ENCODE data around the gene SLX9. TPM values are rescaled to one million over a fixed set of nuclear protein-coding genes. Genes with fewer than 3 reads are reported as not detected.

SLX9 gene
- total RNA-seq, 1 donor from 2014 or later = 49.3 TPM

DNA sequence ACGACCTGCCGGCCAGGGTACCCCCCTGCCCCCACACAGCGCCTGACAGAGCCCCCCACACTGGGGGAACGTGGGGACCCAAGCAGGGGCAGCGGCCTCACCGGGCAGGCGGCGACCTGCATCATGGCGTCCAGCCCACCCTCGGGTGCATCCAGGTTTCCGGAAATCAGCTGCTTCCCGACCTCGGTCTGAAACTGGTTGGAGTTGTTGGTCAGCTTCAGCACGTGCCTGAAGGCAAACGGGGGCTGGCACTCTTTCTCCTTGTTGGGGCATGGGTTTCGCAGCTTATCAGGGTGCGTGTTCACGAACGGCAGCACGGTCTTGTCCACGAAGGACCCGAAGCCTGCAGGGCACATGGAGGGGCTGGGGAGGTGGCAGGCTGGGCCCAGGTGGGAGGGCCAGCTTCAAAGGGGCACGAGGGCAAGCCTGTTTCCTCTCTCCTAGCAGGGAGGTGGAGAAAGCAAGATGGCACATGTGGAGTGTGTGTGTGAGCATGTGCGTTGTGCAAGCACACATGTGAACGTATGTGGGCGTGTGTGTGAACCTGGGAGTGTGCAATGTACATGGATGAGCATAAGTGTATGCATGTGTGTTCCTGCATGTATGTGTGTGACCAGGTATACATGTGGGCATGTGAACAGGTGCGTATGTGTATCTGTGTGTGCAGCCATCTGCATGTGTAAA, 38.3 kb upstream of the SLX9 start:
- intact Hi-C loops (cut with micrococcal nuclease) = no loop called here

DNA sequence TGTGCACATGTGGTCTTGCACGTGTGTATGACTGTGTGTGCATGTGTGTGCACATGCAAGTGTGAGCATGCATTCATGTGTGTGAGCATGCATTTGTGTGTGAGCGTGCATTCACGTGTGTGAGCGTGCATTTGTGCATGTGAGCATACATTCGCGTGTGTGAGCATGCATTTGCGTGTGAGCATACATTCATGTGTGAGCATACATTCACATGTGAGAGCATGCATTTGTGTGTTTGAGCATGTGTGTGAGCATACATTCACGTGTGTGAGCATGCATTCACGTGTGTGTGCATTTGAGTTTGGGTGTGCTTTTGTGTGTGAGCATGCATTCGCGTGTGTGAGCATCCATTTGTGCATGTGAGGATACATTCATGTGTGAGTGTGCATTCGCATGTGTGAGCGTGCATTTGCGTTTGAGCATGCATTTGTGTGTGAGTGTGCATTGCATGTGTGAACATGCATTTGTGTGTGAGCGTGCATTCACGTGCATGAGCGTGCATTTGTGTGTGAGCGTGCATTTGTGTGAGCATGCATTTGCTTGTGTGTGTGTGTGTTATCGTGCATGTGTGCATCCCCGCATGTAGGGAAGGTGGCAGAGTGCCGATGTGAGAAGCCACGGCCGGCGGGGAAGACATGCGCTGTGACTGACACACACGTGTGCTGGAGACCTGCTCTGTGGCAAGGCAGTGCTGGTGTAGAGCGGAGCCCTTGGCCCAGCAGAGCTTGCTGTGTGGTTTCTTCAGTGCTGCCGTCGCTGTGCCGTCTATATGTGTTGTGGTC, 37.4 kb upstream of the SLX9 start:
- intact Hi-C loops (cut with micrococcal nuclease) = no loop called here

DNA sequence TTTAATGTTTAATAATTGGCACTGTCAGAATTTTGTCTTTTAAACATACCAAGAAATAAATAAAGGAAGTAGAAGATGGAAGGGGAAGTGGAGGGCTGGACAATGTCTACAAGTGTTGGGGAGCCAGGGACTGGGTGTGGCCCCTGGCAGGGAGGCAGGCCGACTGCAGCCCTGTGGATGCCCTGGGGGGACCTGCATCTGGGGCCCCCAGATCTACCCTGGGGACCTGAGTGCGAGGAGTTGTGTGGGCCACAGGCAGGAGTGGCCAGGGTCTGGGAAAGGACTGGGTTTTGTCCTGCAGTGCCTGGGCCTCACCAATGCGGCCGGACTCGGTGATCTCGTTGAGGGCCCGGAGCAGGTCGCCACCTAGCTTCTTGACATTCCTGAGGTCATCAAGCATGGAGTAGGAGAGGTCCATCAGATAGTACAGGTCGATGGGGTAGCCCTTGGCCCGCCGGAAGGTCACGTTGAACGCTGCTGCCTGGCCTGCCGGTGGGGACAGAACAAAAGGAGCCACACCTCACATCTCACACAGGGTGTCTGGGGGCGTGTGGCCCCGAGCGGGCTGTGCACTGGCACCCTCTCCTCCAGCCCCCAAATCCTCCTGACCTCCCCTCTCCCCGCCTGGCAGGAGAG, 36.7 kb upstream of the SLX9 start:
- intact Hi-C loops (cut with micrococcal nuclease) = no loop called here

DNA sequence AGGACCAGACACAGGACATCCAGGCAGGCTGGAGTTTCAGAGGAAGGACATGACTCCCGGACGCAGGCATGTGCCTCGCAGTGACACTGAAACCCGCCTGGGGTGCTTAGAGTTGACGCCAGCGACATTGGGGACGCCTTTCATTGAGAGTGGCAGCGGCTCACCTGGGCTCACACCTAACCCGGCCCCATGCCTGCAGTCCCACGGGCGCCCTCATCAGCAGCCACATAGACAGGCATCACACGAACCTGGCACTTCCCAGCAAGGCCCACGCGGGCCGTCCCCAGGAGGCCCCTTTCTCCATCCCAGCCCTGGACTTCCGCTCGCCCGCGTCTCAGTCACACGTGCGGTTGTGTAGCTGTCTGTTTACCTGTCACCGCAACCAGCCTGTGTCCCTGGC, 36.1 kb upstream of the SLX9 start:
- intact Hi-C loops (cut with micrococcal nuclease) = no loop called here

DNA sequence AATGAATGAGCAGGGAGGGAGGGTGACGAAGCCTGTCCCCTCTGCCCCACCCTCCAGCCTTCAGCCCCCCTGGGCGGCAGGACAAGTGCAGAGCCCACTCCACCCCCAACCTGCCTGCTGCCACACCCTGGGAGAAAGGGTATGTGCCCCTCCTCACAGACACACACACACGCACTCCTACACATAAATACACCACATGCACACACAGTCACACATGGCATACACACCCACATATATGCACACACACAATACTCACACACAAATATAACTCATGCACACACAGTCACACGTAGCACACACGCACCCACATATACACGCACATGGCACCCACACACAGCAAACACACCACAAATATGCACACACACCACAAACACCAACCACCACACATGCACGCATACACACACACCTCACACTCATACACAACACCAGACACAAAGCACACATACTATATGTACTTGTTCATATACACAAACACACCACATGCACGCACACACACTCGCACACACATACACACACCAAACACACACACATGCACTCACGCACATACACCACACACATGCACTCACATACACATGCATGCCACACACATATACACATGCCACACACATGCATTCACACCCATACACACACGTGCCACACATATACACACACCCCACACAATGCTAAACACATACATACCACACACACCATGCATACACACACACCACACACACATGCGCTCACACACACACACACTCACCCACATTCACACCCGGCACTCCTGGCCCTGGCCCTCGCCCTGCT, 35.5 kb upstream of the SLX9 start:
- intact Hi-C loops (cut with micrococcal nuclease) = no loop called here

DNA sequence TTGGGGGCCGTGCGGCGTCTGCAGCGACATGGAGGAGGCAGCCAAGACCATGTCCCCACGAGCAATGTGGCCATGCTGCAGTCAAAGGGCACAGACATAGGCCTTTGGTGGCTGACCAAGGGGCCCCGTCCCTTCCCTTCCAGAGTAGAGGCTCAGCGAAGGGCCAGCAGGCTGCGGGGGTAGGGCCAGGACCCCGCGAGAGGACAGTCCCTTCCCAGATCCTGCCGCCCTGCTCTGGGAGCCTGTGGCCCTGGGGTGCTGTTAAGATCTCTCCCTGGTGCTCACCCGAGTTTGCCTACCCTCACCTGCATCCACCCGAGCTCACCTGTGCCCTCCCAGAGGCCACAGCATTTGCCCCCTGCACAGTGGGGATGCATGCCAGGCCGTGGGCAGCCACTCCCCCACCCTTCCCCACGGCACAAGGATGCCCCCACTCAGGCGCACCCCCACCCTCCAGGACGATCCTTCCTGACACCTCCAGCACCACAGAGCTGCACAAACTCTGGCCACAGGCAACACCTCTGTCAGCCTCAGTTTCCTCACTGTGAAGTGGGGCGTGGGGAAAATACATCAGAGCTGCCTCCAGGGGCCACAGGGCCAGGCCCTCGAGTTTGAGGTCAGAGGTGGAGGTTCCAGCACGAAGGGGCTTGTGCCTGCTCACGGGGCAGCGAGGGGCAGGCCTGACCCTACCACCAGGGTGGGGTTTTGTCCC, 34.7 kb upstream of the SLX9 start:
- intact Hi-C loops (cut with micrococcal nuclease) = no loop called here

DNA sequence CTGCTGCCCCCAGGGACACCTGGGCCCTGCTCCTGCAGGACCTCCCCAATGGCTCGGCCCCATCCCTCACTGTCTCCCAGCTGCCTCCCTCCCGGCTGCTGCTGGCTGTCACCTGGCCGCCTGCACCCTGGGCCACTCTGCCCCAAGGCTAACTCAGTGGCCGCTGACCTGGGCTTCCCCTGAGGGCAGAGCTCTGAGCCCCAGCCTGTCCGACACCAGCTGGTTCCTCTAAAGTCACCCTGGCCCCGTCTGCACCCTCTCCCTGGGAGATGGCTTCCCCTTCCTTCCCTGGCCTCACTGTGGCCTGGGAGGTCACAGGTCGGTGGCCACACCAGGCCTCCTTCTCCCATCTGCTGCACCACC, 34.1 kb upstream of the SLX9 start:
- intact Hi-C loops (cut with micrococcal nuclease) = no loop called here

DNA sequence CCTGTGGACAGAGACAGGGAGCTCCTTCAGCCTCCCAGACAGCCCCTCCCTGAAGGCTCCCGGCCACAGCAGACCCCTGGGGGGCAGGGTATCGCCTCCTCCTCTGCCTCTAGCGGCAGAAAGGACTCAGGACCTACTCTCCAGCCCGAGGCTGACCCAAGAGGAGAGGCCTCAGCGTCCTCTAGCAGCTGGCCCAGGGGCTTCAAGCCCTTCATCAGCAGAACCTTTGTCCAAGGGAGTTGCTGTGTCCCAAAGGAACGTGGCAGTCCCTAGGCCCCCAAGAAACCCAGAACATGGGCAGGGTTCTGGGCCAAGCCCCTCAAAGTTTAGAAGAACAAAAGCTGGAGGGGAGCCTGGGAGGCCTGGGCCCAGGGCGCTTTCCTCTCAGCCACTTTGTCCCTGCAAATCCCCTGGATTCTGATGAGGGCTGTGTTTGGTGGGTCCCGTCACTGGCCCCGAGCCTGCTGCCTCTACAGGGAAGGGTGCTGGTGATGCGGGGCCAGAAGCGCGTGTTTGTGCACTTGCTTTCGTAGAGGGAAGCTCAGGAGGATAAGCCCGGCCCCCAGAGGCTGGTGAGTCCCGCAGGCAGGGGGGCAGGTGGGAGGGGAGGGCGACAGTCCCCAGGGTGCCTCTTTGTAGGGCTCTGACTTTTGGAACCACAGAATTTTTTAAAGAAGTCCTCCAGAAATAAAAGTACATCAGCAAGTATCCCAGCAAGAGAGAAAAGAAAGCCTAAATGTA, 32.4 kb upstream of the SLX9 start:
- intact Hi-C loops (cut with micrococcal nuclease) = no loop called here

DNA sequence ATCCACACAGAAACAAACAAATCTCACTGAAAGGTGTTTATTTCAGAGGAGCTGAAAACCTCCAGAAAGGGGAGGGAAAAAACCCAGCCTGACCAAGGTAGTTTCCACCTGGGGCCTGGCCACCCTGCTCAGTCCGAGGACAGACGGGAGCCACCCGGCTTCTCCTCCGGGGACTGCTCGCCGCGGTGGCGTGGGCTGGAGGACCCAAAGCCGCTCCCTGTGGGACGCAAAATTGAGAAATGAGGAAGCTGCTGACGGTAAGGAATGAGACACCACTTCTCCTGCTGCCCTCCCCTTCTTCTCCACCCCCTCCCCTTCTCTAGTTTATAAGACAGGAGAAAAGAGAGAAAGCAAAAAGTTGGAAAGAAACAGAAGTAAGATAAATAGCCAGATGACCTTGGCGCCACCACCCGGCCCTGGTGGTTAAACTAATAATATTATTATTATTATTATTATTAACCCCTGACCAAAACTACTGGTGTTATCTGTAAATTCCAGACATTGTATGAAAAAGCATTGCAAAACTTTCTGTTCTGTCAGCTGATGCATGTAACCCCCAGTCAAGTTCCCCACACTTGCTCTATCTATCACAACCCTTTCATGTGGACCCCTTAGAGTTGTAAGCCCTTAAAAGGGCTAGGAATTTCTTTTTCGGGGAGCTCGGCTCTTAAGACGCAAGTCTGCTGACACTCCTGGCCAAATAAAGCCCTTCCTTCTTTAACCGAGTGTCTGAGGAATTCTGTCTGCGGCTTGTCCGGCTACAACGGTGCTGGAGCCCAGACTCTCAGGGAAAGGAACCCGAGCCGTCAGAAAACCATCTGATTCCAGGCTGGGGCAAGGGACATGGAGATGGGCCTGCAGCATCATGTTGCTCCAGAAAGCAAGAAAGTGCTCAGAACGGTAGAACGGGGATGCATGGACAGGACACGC, 31.6 kb upstream of the SLX9 start:
- intact Hi-C loops (cut with micrococcal nuclease) = no loop called here

DNA sequence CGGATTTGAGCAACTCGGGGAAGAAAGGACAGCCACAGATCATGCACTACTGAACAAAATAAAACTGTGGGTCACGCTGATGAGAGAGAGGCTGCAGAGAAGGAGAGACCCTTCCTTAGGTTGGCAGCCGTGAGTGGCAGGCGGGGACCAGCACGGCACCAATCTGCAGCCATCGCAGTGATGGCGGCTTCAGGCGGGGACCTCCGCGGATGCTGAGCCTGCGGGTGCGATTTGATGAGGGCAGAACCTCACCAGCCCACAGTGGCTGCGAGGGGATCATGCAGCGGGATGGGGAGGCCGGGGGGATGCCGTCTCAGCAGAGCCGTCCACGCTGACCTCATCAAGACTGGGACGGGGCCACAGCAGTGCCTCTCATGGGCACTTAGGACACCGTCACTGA, 30.9 kb upstream of the SLX9 start:
- intact Hi-C loops (cut with micrococcal nuclease) = no loop called here

DNA sequence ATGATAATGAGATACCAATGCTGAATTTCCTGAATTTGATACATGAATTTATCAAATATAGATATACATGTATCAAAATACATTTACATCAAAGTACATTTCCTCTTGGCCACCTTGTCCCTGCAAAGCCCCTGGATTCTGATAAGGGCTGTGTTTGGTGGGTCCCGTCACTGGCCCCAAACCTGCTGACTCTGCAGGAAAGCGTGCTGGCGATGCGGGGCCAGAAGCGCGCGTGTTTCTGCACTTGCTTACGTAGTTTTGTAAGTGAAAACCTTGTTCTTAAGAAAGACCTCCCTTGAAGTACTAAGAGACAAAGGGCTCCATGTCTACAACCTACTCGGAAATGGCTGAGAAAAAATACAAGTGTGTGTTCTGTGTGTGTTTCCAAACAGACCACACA, 30.1 kb upstream of the SLX9 start:
- intact Hi-C loops (cut with micrococcal nuclease) = no loop called here

DNA sequence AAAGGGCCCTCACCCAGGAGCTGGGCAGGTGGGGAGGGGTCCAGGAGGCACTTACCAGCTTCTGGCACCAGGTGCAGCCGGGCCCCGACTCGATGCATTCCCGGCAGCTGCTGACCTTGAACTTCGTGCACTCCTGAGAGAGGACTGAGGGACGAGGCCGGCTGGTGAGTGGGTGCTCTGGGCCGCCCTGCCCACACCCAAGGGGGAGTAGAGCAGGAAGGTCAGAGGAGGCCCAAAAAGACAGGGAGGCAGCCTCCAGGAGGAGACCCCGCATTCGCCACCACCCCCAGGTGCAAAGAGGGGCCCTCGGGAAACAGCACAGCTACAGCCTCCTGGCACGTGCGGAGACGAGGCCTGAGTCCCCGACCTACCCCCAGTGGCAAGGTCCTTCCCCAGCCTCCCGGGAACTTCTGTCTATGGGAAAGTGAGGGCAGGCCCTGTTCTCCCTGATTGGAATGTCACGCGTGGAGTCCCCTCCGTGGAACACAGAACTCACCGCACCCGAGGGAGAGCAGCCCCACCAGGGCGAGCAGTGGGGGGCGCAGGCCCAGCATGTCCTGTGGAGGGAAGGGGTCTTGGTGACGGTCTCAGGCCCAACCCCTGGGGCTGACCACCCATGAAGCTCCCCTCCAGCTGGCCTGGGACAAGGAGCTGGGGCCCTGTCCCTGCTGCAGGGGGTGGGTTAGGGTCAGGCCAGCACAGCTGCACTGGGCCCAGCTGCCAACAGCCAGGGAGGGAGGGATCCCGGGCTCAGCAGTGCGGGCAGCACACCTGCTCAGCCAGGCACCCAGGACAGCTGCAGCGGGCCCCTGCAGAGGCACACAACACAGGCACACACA, 29.4 kb upstream of the SLX9 start:
- intact Hi-C loops (cut with micrococcal nuclease) = loop anchor here (1.0 kb wide), 1 partner anchor 35 kb away; no protein-coding TSS in a partner anchor

DNA sequence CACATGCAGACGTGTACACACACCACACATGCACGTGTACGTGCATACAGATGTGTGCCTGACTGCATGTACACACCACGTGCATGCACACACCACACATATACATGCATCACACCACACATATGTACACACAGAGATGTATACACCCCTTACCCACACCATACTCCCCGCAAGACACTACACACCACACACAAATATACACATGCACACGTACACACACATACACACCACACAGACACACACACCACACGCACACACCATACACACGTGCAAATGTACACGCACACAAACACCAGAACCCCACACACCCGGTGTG, 28.8 kb upstream of the SLX9 start:
- intact Hi-C loops (cut with micrococcal nuclease) = loop anchor here (1.0 kb wide), 1 partner anchor 36 kb away; no protein-coding TSS in a partner anchor

DNA sequence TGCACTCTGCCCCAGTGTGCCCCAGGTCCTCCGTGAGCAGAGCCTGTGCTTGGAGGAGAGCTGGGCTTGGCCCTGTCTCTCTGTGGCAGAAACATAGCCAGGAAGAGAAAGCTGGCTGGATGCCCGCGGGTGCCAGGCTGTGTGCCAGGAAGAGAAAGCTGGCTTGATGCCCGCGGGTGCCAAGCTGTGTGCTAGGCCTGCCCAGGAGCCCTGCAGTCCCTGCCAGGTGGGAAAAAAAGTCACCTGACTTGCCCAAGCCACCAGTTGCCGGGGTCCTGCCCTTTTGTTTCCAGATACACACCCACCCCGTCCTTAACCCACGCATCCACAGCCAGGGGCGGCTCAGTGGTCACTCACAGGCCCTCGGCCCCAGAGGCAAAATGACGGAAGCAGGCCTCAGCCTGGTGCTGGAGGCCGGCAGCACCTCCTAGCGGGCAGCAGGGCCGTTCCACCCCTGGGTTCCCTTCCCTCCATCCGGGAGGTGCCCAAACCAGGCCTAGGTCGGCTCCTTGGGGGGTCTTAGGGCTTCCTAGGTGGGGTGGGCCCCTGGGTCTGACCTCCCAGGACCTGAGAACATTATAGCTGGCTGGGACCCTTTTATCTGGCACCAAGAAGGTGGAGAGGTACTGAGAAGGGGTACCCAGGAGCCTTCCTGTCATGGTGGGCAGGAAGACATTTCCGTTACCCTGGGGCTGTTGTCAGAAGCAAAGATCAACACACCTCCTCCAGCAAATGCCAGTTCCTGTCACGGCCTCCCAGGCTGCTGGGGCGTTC, 28.3 kb upstream of the SLX9 start:
- intact Hi-C loops (cut with micrococcal nuclease) = loop anchor here (1.0 kb wide), 2 partner anchors 9 to 36 kb away; partner anchors contain the start of gene ITGB2

DNA sequence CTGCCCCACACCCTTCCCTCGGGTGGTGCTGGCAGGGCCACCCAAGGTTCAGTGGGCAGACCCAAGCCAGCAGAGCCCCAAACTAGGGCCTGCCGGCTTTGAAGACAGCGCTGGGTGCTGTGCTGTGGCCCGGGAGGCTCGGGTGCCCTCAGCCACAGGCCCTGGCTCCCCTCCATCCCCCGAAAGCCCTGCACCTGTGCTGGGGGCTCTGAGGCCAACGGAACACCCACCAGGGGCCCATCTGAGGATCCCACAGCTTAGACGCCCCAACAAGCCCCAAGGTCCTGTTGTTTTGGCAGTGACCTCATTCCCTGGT, 27.7 kb upstream of the SLX9 start:
- intact Hi-C loops (cut with micrococcal nuclease) = loop anchor here (1.0 kb wide), 1 partner anchor 8 kb away; the partner anchor contains the start of gene ITGB2

DNA sequence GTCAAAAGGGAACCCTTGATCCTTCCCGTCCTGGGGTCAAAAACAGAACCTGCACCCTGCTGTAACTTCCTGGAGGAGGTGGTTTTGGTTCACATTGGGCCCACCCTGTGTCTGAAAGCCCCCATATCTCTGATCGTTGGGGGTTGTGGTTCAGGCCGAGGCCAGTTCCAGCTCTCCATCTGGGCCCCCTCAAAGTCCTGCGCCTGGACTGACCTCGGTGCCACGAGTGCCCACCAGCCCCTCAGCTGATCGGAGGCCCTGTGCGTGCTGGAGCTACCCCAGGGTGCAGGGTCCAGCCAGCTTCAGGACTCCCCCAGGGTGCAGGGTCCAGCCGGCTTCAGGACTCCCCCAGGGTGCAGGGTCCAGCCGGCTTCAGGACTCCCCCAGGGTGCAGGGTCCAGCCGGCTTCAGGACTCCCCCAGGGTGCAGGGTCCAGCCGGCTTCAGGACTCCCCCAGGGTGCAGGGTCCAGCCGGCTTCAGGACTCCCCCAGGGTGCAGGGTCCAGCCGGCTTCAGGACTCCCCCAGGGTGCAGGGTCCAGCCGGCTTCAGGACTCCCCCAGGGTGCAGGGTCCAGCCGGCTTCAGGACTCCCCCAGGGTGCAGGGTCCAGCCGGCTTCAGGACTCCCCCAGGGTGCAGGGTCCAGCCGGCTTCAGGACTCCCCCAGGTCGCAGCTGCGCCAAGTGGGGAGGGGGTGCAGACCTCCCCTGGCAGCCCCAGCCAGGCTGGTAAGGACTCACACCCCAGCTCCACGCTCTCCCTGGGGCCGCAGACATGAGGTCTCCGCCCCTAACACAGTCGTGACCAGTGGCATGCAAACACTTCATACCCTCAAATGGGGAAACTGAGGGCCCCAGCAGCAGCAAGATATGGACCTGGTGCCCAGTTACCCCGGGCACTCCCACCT, 27.1 kb upstream of the SLX9 start:
- intact Hi-C loops (cut with micrococcal nuclease) = loop anchor here (1.0 kb wide), 1 partner anchor 8 kb away; the partner anchor contains the start of gene ITGB2
